A673 (cell line): ENCODE results near the gene ZNF439.
"Not testable (repeated sequence)": the region's sequence is repeated elsewhere in the genome, so short reads cannot be mapped to it uniquely, and the experiment has no call there.

Experiments used
- EZH2 ChIP-seq: fragments of 200-600 bp; sonication (generic); IDR thresholded peaks from 2 replicates; pipeline ENCODE4 v1.6.1; 2017; ENCODE audit warnings: borderline replicate concordance, low read depth, mild to moderate bottlenecking, mixed read lengths, antibody characterized with exemption, low read length; ENCODE audit not compliant: poor library complexity, severe bottlenecking
- TF ChIP-seq, protein P1 (sequence below): fragments of 300-800, 200-600 bp; sonication (generic); conservative IDR thresholded peaks from 2 replicates; pipeline ENCODE4 v1.5.1; 2017; ENCODE audit warnings: low read depth, mild to moderate bottlenecking, antibody characterized with exemption, low read length, moderate library complexity, mixed read lengths

- TF ChIP-seq, protein P1, sequence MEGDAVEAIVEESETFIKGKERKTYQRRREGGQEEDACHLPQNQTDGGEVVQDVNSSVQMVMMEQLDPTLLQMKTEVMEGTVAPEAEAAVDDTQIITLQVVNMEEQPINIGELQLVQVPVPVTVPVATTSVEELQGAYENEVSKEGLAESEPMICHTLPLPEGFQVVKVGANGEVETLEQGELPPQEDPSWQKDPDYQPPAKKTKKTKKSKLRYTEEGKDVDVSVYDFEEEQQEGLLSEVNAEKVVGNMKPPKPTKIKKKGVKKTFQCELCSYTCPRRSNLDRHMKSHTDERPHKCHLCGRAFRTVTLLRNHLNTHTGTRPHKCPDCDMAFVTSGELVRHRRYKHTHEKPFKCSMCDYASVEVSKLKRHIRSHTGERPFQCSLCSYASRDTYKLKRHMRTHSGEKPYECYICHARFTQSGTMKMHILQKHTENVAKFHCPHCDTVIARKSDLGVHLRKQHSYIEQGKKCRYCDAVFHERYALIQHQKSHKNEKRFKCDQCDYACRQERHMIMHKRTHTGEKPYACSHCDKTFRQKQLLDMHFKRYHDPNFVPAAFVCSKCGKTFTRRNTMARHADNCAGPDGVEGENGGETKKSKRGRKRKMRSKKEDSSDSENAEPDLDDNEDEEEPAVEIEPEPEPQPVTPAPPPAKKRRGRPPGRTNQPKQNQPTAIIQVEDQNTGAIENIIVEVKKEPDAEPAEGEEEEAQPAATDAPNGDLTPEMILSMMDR, result peak; percentile 50; the same call in 1 of the 2 replicates
- TF ChIP-seq EZH2, result not testable (repeated sequence)
These were observed 31.3 kb downstream of the ZNF439 start for GRCh38 chr19:11879687-11880266.
